LNCAP (cell line): ENCODE data around the gene GRB10.

Source experiments
- CTCF ChIP-seq: fragments of 450-650 bp; IDR thresholded peaks from 2 replicates; pipeline ENCODE4 v1.5.1; 2017; ENCODE audit warnings: mild to moderate bottlenecking

Gene GRB10

GRCh38 chr7:50812094-50812493 lies 29.4 kb upstream of the GRB10 start:
- TF ChIP-seq CTCF, result no peak

GRCh38 chr7:50808282-50808888 lies 25.7 kb upstream of the GRB10 start:
- no peak for TF ChIP-seq CTCF

- TF ChIP-seq CTCF, result no peak
These were observed 24.5 kb upstream of the GRB10 start for GRCh38 chr7:50807026-50807730.

- no peak for TF ChIP-seq CTCF
These were observed 23.4 kb upstream of the GRB10 start for GRCh38 chr7:50806143-50806542.

GRCh38 chr7:50805447-50806125 lies 22.9 kb upstream of the GRB10 start:
- TF ChIP-seq CTCF, result no peak

- TF ChIP-seq CTCF, result no peak
These were observed 21.0 kb upstream of the GRB10 start for GRCh38 chr7:50803359-50804337.

- TF ChIP-seq CTCF, result no peak; the same call in 1 of the 2 replicates
These were observed 19.2 kb upstream of the GRB10 start for GRCh38 chr7:50801907-50802306.
